Fibroblast of skin of scalp (primary cell): ENCODE measurements around the gene AGBL4. TPM values are rescaled to one million over a fixed set of nuclear protein-coding genes. Genes with fewer than 3 reads are reported as not detected.
A peak's percentile ranks its signal among the peaks of the same experiment; 100 is the strongest.
"Not testable (repeated sequence)": the region's sequence is repeated elsewhere in the genome, so short reads cannot be mapped to it uniquely, and the experiment has no call there.

Experiments used
- DNase-seq: peaks from one replicate; pipeline ENCODE4 v3.0.0-alpha.2; 2013
- polyA plus RNA-seq, 2 experiments: library from polyadenylated mRNA; unstranded; fragments of 120-200 nt; gene quantifications; one replicate each; pipeline ENCODE4 v1.2.1, GENCODE V29; 2013; ENCODE audit not compliant: insufficient read length in 2 of 2

Gene AGBL4
- polyA plus RNA-seq (2013, experiment 1 of 2; ENCODE audit: insufficient read length), result 0.06 TPM
- polyA plus RNA-seq (2013, experiment 2 of 2; ENCODE audit: insufficient read length), result 0.06 TPM

DNA sequence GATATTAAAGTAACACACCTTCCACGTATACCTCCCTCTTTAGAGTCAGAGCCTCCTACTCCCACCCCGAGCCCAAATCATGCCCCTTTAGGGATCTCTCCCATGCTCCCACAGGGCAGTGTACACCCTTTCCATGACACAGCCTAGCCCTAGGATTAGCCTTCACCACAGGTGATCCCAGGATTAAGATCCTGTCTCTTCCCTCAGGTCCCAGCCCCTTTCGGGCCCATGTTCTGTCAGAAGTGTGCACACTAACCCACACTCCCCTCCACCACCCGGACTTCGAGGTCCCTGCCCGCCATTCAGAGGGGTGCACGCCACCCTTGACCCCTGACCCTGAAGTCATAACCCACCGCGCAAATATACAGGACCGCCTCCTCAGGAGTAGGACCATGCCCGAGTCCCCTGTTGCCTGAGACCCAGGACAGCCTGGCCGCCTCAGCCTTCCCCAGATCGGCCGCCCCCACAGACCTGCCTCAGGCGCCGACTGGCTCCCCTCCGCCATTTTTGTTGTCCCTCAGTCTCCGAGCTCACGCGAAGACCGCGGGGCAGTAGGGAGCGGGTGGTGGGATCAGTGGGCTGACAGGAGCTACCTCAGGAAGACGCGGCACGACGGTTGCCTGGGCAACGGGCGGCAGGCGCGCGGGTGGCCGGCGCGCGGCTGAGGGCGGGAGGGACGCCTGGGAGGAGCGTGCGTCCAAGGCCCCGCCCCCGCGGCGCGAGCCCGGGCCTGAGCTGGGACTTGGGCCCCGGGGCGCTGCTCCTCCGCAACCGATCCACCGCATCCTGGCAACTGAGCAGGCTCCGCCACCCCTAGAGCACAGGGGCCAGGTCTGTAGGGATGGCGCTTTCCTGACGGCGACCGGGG is at the start of gene AGBL4:
TSS of gene AGBL4 (minus strand) at position 663 of the 868 bp plus-strand sequence.
- peak; percentile 23 for DNase-seq

DNA sequence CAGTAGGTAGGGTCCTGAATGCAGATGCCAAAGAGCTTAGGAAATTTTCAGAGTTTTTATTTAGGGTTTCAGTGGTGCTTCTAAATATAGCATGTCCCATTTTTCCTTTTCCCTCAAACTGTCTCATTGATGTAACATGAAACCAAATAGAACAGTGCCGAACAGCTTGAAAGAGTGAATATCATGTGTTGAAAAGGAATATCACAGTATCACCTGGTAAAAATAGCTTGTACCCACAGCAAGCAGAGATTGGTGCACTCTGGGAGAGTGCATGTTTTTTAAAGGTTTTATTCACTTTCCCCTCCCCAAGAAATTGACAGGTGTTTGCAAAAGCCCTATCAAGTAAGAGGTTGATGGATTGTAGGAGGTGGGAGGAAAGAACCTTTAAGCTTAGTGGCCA is 43.1 kb upstream of the AGBL4 start:
- no peak for DNase-seq

- DNase-seq, result peak; percentile 13
These were observed 36.5 kb upstream of the AGBL4 start for GRCh38 chr1:50060279-50060678.

DNA sequence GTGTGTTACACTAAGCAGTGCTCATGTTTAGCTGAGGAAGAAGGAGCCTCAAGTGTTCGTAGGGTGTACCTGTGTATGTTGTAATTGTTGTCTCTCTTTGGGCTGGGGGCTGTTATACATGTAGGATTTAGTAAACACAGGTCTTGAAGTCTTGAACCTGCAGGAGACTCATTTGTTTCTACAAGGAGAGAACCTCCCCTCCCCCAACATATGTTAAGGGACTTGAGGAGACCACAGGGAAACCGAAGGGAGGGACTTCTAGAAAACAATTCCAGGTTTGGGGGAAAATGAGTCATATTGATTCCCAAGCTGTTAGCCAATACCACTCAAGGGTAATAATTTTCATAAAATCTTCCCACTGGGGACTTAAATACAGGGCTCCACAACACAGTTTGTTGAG is 25.0 kb upstream of the AGBL4 start:
- no peak for DNase-seq

GRCh38 chr1:50047916-50048694 is 24.4 kb upstream of the AGBL4 start:
- no peak for DNase-seq

DNA sequence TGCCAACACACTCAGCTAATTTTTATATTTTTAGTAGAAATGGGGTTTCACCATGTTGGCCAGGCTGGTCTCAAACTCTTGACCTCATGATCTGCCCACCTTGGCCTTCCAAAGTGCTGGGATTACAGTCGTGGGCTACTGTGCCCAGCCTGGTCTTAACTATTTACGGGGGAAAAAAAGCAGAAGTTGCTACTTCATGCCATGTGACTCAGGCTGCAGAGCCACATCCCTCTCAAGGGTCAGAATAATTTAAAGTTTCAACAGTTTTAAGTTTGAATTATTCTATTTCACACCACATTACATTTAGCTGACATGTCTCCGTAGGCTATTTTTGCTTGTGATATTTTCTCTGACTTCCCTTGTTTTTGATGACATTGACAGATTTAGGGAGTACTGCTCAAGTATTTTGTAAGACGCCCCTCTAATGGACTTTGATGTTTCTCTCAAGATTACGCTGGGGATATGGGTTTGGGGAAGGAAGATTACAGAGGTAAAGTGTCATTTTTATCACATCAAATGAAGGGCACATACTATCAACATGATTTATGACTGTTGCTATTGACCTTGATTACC is 14.6 kb upstream of the AGBL4 start:
- no peak for DNase-seq

- no peak for DNase-seq
These were observed 4.0 kb upstream of the AGBL4 start for GRCh38 chr1:50027794-50028193.

DNA sequence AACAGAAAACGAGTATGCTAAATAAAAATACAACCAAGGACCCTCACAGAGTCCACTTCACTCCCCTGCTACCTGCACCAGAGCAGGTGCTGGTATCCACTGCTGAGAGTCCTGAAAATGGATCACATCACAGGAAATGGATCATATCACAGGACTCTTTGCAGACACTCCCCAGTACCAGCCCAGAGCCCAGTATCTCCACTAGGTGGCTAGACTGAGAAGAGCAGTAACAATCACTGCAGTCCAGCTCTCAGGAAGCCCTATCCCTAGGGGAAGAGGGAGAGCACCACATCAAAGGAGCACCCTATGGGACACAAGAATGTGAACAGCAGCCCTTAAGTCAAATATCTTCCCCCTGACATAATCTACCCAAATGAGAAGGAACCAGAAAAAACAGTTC is 28.0 kb downstream of the AGBL4 start:
- DNase-seq, result no peak

DNA sequence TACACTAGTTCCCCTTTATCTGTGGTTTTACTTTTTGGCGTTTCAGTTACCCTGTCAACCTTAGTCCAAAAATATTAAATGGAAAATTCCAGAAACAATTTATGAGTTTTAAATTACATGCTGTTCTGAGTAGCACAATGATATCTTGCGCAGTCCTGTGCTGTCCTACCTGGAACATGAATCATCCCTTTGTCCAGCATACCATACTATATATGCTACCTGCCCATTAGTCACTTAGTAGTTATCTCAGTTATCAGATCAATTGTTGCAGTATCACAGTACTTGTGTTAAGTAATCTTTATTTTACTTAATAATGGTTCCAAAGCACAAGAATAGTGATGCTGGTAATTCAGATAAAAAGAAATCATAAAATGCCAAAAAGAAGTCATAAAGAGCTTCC is 52.7 kb downstream of the AGBL4 start:
- no peak for DNase-seq

GRCh38 chr1:49951385-49951784 is 72.4 kb downstream of the AGBL4 start:
- DNase-seq, result no peak

- DNase-seq, result not testable (repeated sequence)
These were observed 108.5 kb downstream of the AGBL4 start for GRCh38 chr1:49915301-49915700.

DNA sequence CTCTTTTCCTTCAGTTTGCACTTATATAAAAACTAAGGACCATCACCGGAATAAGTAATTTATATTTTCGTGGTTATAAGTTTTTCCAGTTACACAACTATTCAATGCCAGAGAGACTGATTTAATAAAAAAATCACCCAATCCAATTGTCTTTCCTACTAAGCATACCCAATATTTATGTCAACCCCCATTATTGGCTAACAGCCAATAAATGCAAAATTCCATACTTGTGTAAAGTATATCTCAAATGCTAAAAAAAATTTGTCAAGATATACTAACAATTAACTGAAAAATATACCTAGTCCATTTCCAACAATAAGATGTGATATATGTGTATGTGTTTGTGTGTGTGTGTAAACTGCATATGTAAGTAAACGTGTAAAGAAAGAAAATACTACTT is 117.4 kb downstream of the AGBL4 start:
- DNase-seq, result no peak

DNA sequence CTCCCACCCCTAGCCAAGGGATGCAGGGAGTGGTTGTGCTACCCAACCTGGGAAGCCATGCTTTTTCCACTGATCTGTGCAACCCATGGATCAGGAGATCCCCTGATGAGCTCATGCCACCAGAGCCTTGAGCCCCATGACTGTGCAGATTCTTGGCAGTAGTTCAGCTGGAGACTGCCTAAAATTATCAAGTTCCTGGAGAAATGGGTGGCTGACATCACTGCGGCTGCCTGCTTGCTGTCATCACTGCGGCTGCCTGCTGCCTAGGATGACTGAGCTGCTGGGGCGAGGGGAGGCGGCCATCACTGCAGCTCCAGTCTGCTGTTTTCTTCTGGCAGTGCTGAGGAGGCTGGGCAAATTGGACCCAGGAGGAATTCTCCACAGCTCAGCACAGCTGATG is 159.2 kb downstream of the AGBL4 start:
- DNase-seq, result no peak

GRCh38 chr1:49854741-49855140 is 169.0 kb downstream of the AGBL4 start:
- DNase-seq, result no peak

DNA sequence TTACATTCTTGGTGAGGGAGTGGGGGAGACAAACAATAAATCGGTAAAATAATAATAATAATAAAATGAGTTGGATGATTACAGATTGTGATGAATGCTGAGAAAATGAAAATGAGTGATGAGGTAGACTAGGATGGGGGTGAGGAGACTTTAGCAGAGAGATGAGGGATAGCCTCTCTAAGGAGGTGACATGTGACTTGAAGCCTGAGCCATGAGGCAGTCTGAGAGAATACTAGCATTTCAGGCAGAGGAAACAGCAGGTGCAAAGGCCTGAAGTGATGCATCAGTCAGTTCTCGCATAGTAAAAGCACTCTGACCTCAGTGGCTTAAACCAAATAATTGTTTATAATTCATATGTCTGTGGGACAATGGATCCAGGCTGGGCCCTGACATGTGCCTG is 181.2 kb downstream of the AGBL4 start:
- DNase-seq, result no peak

DNA sequence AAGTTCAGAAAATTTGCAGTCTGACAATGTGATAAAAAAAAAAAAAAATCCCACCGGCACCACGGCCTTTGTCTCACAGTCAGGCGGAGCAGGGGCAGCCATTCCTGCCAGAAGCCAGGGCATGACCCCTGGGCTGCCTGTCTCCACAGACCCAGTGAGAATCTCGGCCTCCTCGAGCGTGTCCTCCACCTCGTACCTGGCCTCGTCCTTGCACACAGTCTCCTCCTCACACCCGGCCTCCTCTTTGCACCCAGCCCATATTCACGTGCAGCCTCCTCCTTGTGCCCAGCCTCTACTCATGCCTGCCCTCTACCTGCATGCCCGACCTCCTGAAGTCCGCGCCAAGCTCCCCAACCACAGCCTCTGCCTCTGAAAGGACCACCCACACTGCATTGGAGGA is 182.0 kb downstream of the AGBL4 start:
- no peak for DNase-seq

- no peak for DNase-seq
These were observed 199.5 kb downstream of the AGBL4 start for GRCh38 chr1:49824261-49824660.

DNA sequence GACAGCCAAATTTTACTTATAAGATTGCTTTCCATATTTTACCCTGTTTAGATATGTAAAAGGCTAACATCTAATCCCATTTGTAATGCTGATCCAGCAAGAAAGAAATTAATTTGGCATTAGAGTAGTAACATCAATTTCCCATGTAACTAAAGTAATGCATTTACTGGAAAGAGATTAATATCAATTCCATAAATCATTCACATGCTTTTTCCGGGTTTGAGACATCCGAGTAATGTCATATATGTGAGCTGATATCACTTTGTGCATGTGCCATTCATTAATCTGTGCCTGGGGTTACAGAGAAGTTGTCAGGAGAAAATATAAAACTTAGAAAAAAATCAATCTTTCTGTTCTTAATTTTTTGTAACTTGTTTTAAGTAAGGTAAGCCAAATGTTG is 206.1 kb downstream of the AGBL4 start:
- no peak for DNase-seq

DNA sequence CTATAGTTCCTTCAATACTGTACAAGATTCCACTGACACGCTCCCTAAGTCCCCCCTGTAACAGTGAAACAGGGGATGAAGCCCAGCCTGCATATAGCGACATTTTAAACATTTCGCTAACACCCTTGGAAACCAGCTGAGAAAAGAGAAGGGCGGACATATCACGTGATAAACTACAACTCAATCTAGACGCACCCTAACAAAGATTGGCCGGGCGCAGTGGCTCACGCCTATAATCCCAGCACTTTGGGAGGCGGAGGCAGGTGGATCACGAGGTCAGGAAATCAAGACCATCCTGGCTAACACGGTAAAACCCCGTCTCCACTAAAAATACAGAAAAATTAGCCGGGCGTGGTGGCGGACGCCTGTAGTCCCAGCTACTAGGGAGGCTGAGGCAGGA is 236.7 kb downstream of the AGBL4 start:
- not testable (repeated sequence) for DNase-seq

- DNase-seq, result no peak
These were observed 258.7 kb downstream of the AGBL4 start for GRCh38 chr1:49765034-49765433.

- not testable (repeated sequence) for DNase-seq
These were observed 285.6 kb downstream of the AGBL4 start for GRCh38 chr1:49738118-49738517.

GRCh38 chr1:49728377-49728776 is 295.4 kb downstream of the AGBL4 start:
- DNase-seq, result no peak

DNA sequence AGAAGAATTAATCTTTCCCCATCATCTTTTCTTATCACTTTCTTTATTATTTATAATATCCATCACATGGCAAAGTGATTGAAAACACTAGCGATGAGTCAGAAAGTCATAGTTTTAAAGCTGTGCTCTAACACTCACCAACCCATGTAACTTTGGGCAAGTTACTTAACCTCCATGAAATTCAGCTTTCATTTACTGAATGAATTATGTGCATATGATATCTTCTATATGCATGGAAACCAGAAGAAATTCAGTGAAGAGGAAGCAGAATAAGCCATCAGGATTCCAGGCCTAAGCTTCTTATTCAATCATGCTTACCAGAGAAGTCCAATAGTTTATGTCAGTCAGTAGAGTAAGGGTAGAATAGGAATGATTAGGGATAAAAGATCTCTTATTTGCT is 300.1 kb downstream of the AGBL4 start:
- DNase-seq, result no peak
